A549 (cell line): Measurements from ENCODE around the gene FUT8. TPM values are rescaled to one million over a fixed set of nuclear protein-coding genes. Genes with fewer than 3 reads are reported as not detected.

Source experiments
- ATAC-seq, 2 experiments: fragments of 200-7000 bp in 1 of 2; fragments of >200 bp in 1 of 2; cut with Nextera tagmentation in 1 of 2; cut with Tn5 transposase in 1 of 2; 3 replicates each; pipeline versions ENCODE4 v1.8.0 to v1.9.1; 2018 to 2020; ENCODE audit warnings: mild to moderate bottlenecking in 1 of 2, moderate library complexity in 1 of 2
- CTCF ChIA-PET: fragments of 300-600 bp; sonication (Branson Sonifier 250); formaldehyde crosslinking; extraction: SDS; loops from one replicate; lab custom pipeline; 2021; ENCODE audit warnings: antibody characterized with exemption, inconsistent platforms; lab: Yijun Ruan, JAX
- POLR2A ChIA-PET: fragments of 350-600 bp; formaldehyde crosslinking; extraction: SDS; loops from one replicate; lab custom pipeline; 2021; ENCODE audit warnings: antibody characterized with exemption, inconsistent platforms; lab: Yijun Ruan, JAX
- DNase-seq, 2 experiments: peaks; one replicate each; pipeline versions ENCODE4 v3.0.0 to v3.0.0-alpha.2; 2011 to 2016; ENCODE audit warnings: low read depth in 1 of 2, low spot score in 1 of 2
- FAIRE-seq: peaks from 2 replicates; lab custom pipeline; 2011; peaks lifted over from hg19 to GRCh38; lab: Jason Lieb, UNC
- H3K27ac ChIP-seq, 2 experiments: fragments of >200 bp; sonication (Bioruptor Twin); formaldehyde crosslinking; 3 replicates each; pipeline ENCODE4 v1.5.1; 2016 to 2017
- H3K4me1 ChIP-seq: fragments of >200 bp; sonication (Bioruptor Twin); formaldehyde crosslinking; 3 replicates; pipeline ENCODE4 v1.6.1; 2016
- H3K4me2 ChIP-seq: fragments of >200 bp; sonication (Bioruptor Twin); formaldehyde crosslinking; 3 replicates; pipeline ENCODE4 v1.6.1; 2016
- H3K4me3 ChIP-seq: fragments of >200 bp; sonication (Bioruptor Twin); formaldehyde crosslinking; 3 replicates; pipeline ENCODE4 v1.5.1; 2016
- H3K9me3 ChIP-seq: fragments of >200 bp; sonication (Bioruptor Twin); formaldehyde crosslinking; 3 replicates; pipeline ENCODE4 v1.6.1; 2016
- ATOH8 ChIP-seq: fragments of 250-450 bp; sonication (Bioruptor Pico); IDR thresholded peaks from 2 replicates; pipeline ENCODE4 v1.5.0; 2020; ENCODE audit warnings: low read depth, mild to moderate bottlenecking, moderate library complexity
- BHLHE40 ChIP-seq: IDR thresholded peaks from 2 replicates; pipeline ENCODE4 v1.6.1; 2012; ENCODE audit warnings: low read depth, low read length, inconsistent platforms
- CBX2 ChIP-seq: fragments of 200-600 bp; sonication (generic); IDR thresholded peaks from 2 replicates; pipeline ENCODE4 v1.6.1; 2016; ENCODE audit warnings: low read depth, mild to moderate bottlenecking, borderline replicate concordance
- CBX8 ChIP-seq: fragments of 200-600 bp; sonication (generic); IDR thresholded peaks from 2 replicates; pipeline ENCODE4 v1.6.1; 2016
- CHD4 ChIP-seq: fragments of 200-600 bp; sonication (generic); IDR thresholded peaks from 2 replicates; pipeline ENCODE4 v1.6.1; 2016; ENCODE audit warnings: antibody characterized with exemption, mild to moderate bottlenecking, borderline replicate concordance
- EHF ChIP-seq: fragments of 250-450 bp; sonication (Bioruptor Pico); IDR thresholded peaks from 2 replicates; pipeline ENCODE4 v1.5.0; 2020; ENCODE audit warnings: mild to moderate bottlenecking
- ESRRA ChIP-seq: fragments of 150-350 bp; IDR thresholded peaks from 2 replicates; pipeline ENCODE4 v1.6.1; 2014; ENCODE audit warnings: mild to moderate bottlenecking, low read length, borderline replicate concordance
- FOSB ChIP-seq: fragments of 250-450 bp; sonication (Bioruptor Pico); IDR thresholded peaks from 2 replicates; pipeline ENCODE4 v1.5.0; 2020; ENCODE audit warnings: mild to moderate bottlenecking, moderate library complexity
- FOSL2 ChIP-seq, 2 experiments: fragments of 450-650 bp in 1 of 2; fragments of >200 bp in 1 of 2; sonication (Bioruptor Twin) in 1 of 2; formaldehyde crosslinking; IDR thresholded peaks; 2 replicates each; pipeline versions ENCODE4 v1.5.0 to v1.6.1; 2016 to 2020; ENCODE audit warnings: mild to moderate bottlenecking in 1 of 2, moderate library complexity in 1 of 2
- FOXS1 ChIP-seq: fragments of 250-450 bp; sonication (Bioruptor Pico); IDR thresholded peaks from 2 replicates; pipeline ENCODE4 v1.5.0; 2020; ENCODE audit warnings: mild to moderate bottlenecking, moderate library complexity
- HDAC2 ChIP-seq: fragments of 200-600 bp; sonication (generic); IDR thresholded peaks from 2 replicates; pipeline ENCODE4 v1.6.1; 2016
- HES2 ChIP-seq: fragments of >200 bp; sonication (Bioruptor Twin); formaldehyde crosslinking; IDR thresholded peaks from 2 replicates; pipeline ENCODE4 v1.6.1; 2016
- HOXB5 ChIP-seq: fragments of 250-450 bp; sonication (Bioruptor Pico); IDR thresholded peaks from 2 replicates; pipeline ENCODE4 v1.5.0; 2020; ENCODE audit warnings: mild to moderate bottlenecking, moderate library complexity
- JUNB ChIP-seq: fragments of >200 bp; sonication (Bioruptor Twin); formaldehyde crosslinking; IDR thresholded peaks from 2 replicates; pipeline ENCODE4 v1.6.1; 2016
- MAFK ChIP-seq: fragments of 450-650 bp; IDR thresholded peaks from 2 replicates; pipeline ENCODE4 v1.6.1; 2014; ENCODE audit not compliant: partially characterized antibody
- MAZ ChIP-seq: fragments of 150-350 bp; IDR thresholded peaks from 2 replicates; pipeline ENCODE4 v1.6.1; 2014; ENCODE audit warnings: antibody characterized with exemption, low read depth, low read length, borderline replicate concordance
- NPAS2 ChIP-seq: fragments of 250-450 bp; sonication (Bioruptor Pico); IDR thresholded peaks from 2 replicates; pipeline ENCODE4 v1.8.0; 2022; ENCODE audit warnings: mild to moderate bottlenecking, moderate library complexity, borderline replicate concordance
- PBX3 ChIP-seq: IDR thresholded peaks from 2 replicates; pipeline ENCODE4 v1.6.1; 2012
- POLR2A ChIP-seq: IDR thresholded peaks from 2 replicates; pipeline ENCODE4 v1.6.1; 2012; ENCODE audit warnings: mild to moderate bottlenecking, low read length
- POLR2AphosphoS2 ChIP-seq: conservative IDR thresholded peaks from 2 replicates; pipeline ENCODE4 v1.6.1; 2012; ENCODE audit warnings: low read length, improper control_type of control experiment, inconsistent platforms
- RAD21 ChIP-seq, 2 experiments: fragments of >200 bp in 1 of 2; sonication (Bioruptor Twin) in 1 of 2; formaldehyde crosslinking in 1 of 2; IDR thresholded peaks in 1 of 2; conservative IDR thresholded peaks in 1 of 2; 2 replicates in 1 of 2; 3 replicates in 1 of 2; pipeline ENCODE4 v1.6.1; 2012 to 2018; ENCODE audit warnings: inconsistent platforms in 1 of 2
- RCOR1 ChIP-seq: fragments of 150-350 bp; IDR thresholded peaks from 2 replicates; pipeline ENCODE4 v1.6.1; 2014; ENCODE audit warnings: antibody characterized with exemption, low read length, low read depth
- REST ChIP-seq: fragments of 200-600 bp; sonication (generic); IDR thresholded peaks from 2 replicates; pipeline ENCODE4 v1.6.1; 2016; ENCODE audit warnings: antibody characterized with exemption, mild to moderate bottlenecking, moderate library complexity
- SREBF2 ChIP-seq: fragments of 450-650 bp; IDR thresholded peaks from 2 replicates; pipeline ENCODE4 v1.6.1; 2014; ENCODE audit warnings: mild to moderate bottlenecking, moderate library complexity
- TFCP2L1 ChIP-seq: fragments of 250-450 bp; sonication (Bioruptor Pico); IDR thresholded peaks from 2 replicates; pipeline ENCODE4 v1.5.0; 2021; ENCODE audit warnings: mild to moderate bottlenecking
- TP53 ChIP-seq: fragments of 250-450 bp; sonication (Bioruptor Pico); IDR thresholded peaks from 2 replicates; pipeline ENCODE4 v1.5.0; 2021; ENCODE audit warnings: mild to moderate bottlenecking, moderate library complexity
- ZFP36 ChIP-seq: fragments of 450-650 bp; IDR thresholded peaks from 2 replicates; pipeline ENCODE4 v1.6.1; 2014; ENCODE audit warnings: borderline replicate concordance; ENCODE audit not compliant: partially characterized antibody
- ZSCAN20 ChIP-seq: fragments of 250-450 bp; sonication (Bioruptor Pico); IDR thresholded peaks from 2 replicates; pipeline ENCODE4 v1.8.0; 2022; ENCODE audit warnings: mild to moderate bottlenecking, moderate library complexity
- WGBS: methylation state at CpG from one replicate; pipeline ENCODE4 v1.1.6; 2017; ENCODE audit errors: missing lambda C conversion rate; 5-methylcytosine and 5-hydroxymethylcytosine counted together
- polyA plus RNA-seq, 4 experiments: library from polyadenylated mRNA; depleted of rRNA in 3 of 4; stranded (reverse); fragments of >200 nt; fragmentation: RNase III in 1 of 4; extraction: RNeasy Plus Mini Kit Qiagen cat#74134 plus additional on column Dnase treatment in 1 of 4; gene quantifications; 2 replicates in 3 of 4; 3 replicates in 1 of 4; pipeline ENCODE4 v1.2.3, GENCODE V29; 2011 to 2017

FUT8 gene
- polyA plus RNA-seq, 2 of the 4 experiments (the other 2 are of a cell fraction), result 20.3 to 22.9 TPM

- Histone ChIP-seq H3K9me3 (no peaks in the 10 kb centered on the region), H3K4me3 (no peak overlapping the region), H3K4me1 (peaks cover 8% of the 10 kb centered on the region), H3K27ac (no peak overlapping the region), H3K4me2 (no peak overlapping the region)
- no peak for ATAC-seq
- no peak for TF ChIP-seq REST
- no peak for DNase-seq
- ChIA-PET POLR2A (no interaction called here), CTCF (interaction anchor here (0.6 kb wide), 1 partner anchor 757 kb away, joined by 3 read pairs; no protein-coding TSS in a partner anchor)
- FAIRE-seq, result no peak
- WGBS, result 62% methylated on average over 3 of the region's 3 CpGs
These were observed 29.9 kb upstream of the FUT8 start for GRCh38 chr14:65382586-65382985.

GRCh38 chr14:65387171-65387570 lies 25.4 kb upstream of the FUT8 start:
- no peaks in the 10 kb centered on the region for H3K4me1 ChIP-seq
- no peak overlapping the region for H3K27ac ChIP-seq
- no peak for ATAC-seq
- no peak for DNase-seq
- FAIRE-seq, result no peak
- no peak overlapping the region for H3K4me2 ChIP-seq
- H3K9me3 ChIP-seq, result no peaks in the 10 kb centered on the region
- CTCF ChIA-PET, result interaction anchor here (0.7 to 1.9 kb wide), 2 partner anchors 27 to 437 kb away, joined by 3 to 5 read pairs; no protein-coding TSS in a partner anchor
- TF ChIP-seq ATOH8 (CRISPR knock-in tag), result no peak
- TF ChIP-seq POLR2AphosphoS2, result no peak
- no peak for TF ChIP-seq JUNB
- TF ChIP-seq ZFP36, result no peak
- TF ChIP-seq CHD4, result no peak
- TF ChIP-seq ESRRA, result no peak
- TF ChIP-seq POLR2A, result no peak
- TF ChIP-seq FOSB, result no peak
- no peak for TF ChIP-seq HOXB5 (CRISPR knock-in tag)
- no peak for TF ChIP-seq FOXS1 (CRISPR knock-in tag)
- TF ChIP-seq SREBF2, result no peak
- no peak for TF ChIP-seq HDAC2
- no peak for TF ChIP-seq RCOR1
- TF ChIP-seq EHF, result no peak
- no peak for TF ChIP-seq CBX8
- H3K4me3 ChIP-seq, result no peak overlapping the region
- WGBS, result 84% methylated on average over 6 of the region's 6 CpGs
- POLR2A ChIA-PET, result no interaction called here

- CTCF ChIA-PET, result interaction anchor here (0.7 to 1.9 kb wide), 2 partner anchors 28 to 436 kb away, joined by 3 to 5 read pairs; no protein-coding TSS in a partner anchor
- H3K9me3 ChIP-seq, result no peaks in the 10 kb centered on the region
- 69% methylated on average over 1 of the region's 1 CpG for WGBS
- H3K27ac ChIP-seq, result no peak overlapping the region
- no peak overlapping the region for H3K4me3 ChIP-seq
- no peak overlapping the region for H3K4me2 ChIP-seq
- TF ChIP-seq RAD21 (conservative IDR thresholded peaks at IDR 0.05 in 1 of 2, IDR thresholded peaks at IDR 0.05 in 1 of 2) (no peak), TP53 (no peak), SREBF2 (no peak), CBX2 (no peak), NPAS2 (CRISPR knock-in tag) (no peak), POLR2AphosphoS2 (no peak), TFCP2L1 (CRISPR knock-in tag) (no peak), BHLHE40 (no peak), MAFK (no peak), MAZ (no peak), ZSCAN20 (CRISPR knock-in tag) (no peak), FOSL2 (IDR thresholded peaks at IDR 0.05) (no peak), FOSL2 (CRISPR knock-in tag; IDR thresholded peaks at IDR 0.05) (no peak), PBX3 (no peak), POLR2A (no peak), HES2 (no peak)
- TF ChIP-seq, all 56 proteins: peak for 0
- no peaks in the 10 kb centered on the region for H3K4me1 ChIP-seq
- no peak for ATAC-seq
- DNase-seq, result no peak
- POLR2A ChIA-PET, result no interaction called here
- FAIRE-seq, result no peak
These were observed 24.9 kb upstream of the FUT8 start for GRCh38 chr14:65387628-65388027.
